ENCODE data around the gene PLGRKT.

The PLGRKT gene

GRCh38 chr9:5460157-5460556, 22.4 kb upstream of the PLGRKT start:
- no peak for TF ChIP-seq POLR2AphosphoS5 (IDR thresholded peaks at IDR 0.05; ENCODE audit: low read depth, low read length)
- TF ChIP-seq FOXP2 (optimal IDR thresholded peaks at IDR 0.05; ENCODE audit: borderline replicate concordance, extremely low read depth, extremely low read length, insufficient read depth), result no peak
- no peak for TF ChIP-seq REST (IDR thresholded peaks at IDR 0.05; ENCODE audit: insufficient read depth in 1 of 2, low read depth in 2 of 2, low read length in 2 of 2)
- no peak for TF ChIP-seq TAF1 (IDR thresholded peaks at IDR 0.05; ENCODE audit: borderline replicate concordance, insufficient read depth, low read length)
- TF ChIP-seq SIN3A (IDR thresholded peaks at IDR 0.05; ENCODE audit: borderline replicate concordance, insufficient read depth, low read length), result no peak

- TF ChIP-seq TAF1 (IDR thresholded peaks at IDR 0.05; ENCODE audit: borderline replicate concordance, insufficient read depth, low read length), result no peak
- TF ChIP-seq SIN3A (IDR thresholded peaks at IDR 0.05; ENCODE audit: borderline replicate concordance, insufficient read depth, low read length), result no peak
- no peak for TF ChIP-seq POLR2AphosphoS5 (IDR thresholded peaks at IDR 0.05; ENCODE audit: low read depth, low read length)
- TF ChIP-seq FOXP2 (optimal IDR thresholded peaks at IDR 0.05; ENCODE audit: borderline replicate concordance, extremely low read depth, extremely low read length, insufficient read depth), result no peak
- TF ChIP-seq REST (IDR thresholded peaks at IDR 0.05; ENCODE audit: insufficient read depth in 1 of 2, low read depth in 2 of 2, low read length in 2 of 2), result no peak
Observed at GRCh38 chr9:5459289-5459829, 21.6 kb upstream of the PLGRKT start.

GRCh38 chr9:5455181-5455580, 17.5 kb upstream of the PLGRKT start:
- TF ChIP-seq POLR2AphosphoS5 (IDR thresholded peaks at IDR 0.05; ENCODE audit: low read depth, low read length) (no peak), REST (IDR thresholded peaks at IDR 0.05; ENCODE audit: insufficient read depth in 1 of 2, low read depth in 2 of 2, low read length in 2 of 2) (no peak), SIN3A (IDR thresholded peaks at IDR 0.05; ENCODE audit: borderline replicate concordance, insufficient read depth, low read length) (no peak), TAF1 (IDR thresholded peaks at IDR 0.05; ENCODE audit: borderline replicate concordance, insufficient read depth, low read length) (no peak), FOXP2 (optimal IDR thresholded peaks at IDR 0.05; ENCODE audit: borderline replicate concordance, extremely low read depth, extremely low read length, insufficient read depth) (no peak)

- no peak for TF ChIP-seq POLR2AphosphoS5 (IDR thresholded peaks at IDR 0.05; ENCODE audit: low read depth, low read length)
- no peak for TF ChIP-seq FOXP2 (optimal IDR thresholded peaks at IDR 0.05; ENCODE audit: borderline replicate concordance, extremely low read depth, extremely low read length, insufficient read depth)
- TF ChIP-seq TAF1 (IDR thresholded peaks at IDR 0.05; ENCODE audit: borderline replicate concordance, insufficient read depth, low read length), result no peak
- no peak for TF ChIP-seq REST (IDR thresholded peaks at IDR 0.05; ENCODE audit: insufficient read depth in 1 of 2, low read depth in 2 of 2, low read length in 2 of 2)
- TF ChIP-seq SIN3A (IDR thresholded peaks at IDR 0.05; ENCODE audit: borderline replicate concordance, insufficient read depth, low read length), result no peak
Observed at GRCh38 chr9:5453673-5454072, 15.9 kb upstream of the PLGRKT start.

- TF ChIP-seq POLR2AphosphoS5 (IDR thresholded peaks at IDR 0.05; ENCODE audit: low read depth, low read length) (no peak), TAF1 (IDR thresholded peaks at IDR 0.05; ENCODE audit: borderline replicate concordance, insufficient read depth, low read length) (no peak), FOXP2 (optimal IDR thresholded peaks at IDR 0.05; ENCODE audit: borderline replicate concordance, extremely low read depth, extremely low read length, insufficient read depth) (no peak), REST (IDR thresholded peaks at IDR 0.05; ENCODE audit: insufficient read depth in 1 of 2, low read depth in 2 of 2, low read length in 2 of 2) (no peak), SIN3A (IDR thresholded peaks at IDR 0.05; ENCODE audit: borderline replicate concordance, insufficient read depth, low read length) (no peak)
Observed at GRCh38 chr9:5453004-5453403, 15.3 kb upstream of the PLGRKT start.
